ENCODE results near the gene CENPX.

DNA sequence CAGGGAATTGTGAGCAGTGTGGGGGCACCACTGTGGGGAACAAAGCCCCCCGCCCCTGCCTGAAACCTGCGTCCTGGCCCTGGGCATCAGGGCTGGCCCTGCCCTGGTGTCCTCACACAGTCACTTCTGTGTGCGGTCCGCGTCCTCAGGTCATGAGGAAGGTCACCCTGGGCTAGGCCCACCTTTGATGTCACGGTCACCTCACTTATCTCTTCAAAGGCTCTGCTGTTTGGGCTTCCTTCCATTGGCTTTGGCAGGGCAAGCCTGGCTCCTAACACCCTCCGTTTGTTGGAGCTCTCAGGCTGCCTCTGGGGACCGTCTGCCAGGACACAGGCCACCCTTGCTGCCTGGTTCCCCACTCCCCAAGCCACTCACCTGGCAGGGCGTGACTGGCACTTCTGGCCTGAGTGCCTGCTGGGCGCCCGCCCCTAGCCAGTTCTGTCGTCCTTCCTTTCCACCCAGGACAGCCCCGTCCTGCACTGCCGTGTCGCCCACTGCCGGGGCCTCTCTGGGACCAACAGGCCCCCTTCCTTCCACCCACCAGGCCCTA is 8.8 kb downstream of the CENPX start:
- TF ChIP-seq, protein P1, sequence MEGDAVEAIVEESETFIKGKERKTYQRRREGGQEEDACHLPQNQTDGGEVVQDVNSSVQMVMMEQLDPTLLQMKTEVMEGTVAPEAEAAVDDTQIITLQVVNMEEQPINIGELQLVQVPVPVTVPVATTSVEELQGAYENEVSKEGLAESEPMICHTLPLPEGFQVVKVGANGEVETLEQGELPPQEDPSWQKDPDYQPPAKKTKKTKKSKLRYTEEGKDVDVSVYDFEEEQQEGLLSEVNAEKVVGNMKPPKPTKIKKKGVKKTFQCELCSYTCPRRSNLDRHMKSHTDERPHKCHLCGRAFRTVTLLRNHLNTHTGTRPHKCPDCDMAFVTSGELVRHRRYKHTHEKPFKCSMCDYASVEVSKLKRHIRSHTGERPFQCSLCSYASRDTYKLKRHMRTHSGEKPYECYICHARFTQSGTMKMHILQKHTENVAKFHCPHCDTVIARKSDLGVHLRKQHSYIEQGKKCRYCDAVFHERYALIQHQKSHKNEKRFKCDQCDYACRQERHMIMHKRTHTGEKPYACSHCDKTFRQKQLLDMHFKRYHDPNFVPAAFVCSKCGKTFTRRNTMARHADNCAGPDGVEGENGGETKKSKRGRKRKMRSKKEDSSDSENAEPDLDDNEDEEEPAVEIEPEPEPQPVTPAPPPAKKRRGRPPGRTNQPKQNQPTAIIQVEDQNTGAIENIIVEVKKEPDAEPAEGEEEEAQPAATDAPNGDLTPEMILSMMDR (conservative IDR thresholded peaks at IDR 0.05; ENCODE audit: low read depth, low read length): no peak
- no peak for TF ChIP-seq EZH2 (IDR thresholded peaks at IDR 0.05; ENCODE audit: low read length, unreplicated experiment)
- no peak for TF ChIP-seq EZH2phosphoT487 (IDR thresholded peaks at IDR 0.05; ENCODE audit: borderline replicate concordance, low read length)
